ENCODE data around the gene CRB3. TPM values are rescaled to one million over a fixed set of nuclear protein-coding genes. Genes with fewer than 3 reads are reported as not detected.

The CRB3 gene
- total and polyA plus RNA-seq, 2 of the 8 experiments (the other 6 are each of a cell fraction or from before 2014, with no cell fraction given): 21.1 to 24.6 TPM

GRCh38 chr19:6458695-6459261 is 5.3 kb upstream of the CRB3 start (continued):
- TF ChIP-seq, protein P1, sequence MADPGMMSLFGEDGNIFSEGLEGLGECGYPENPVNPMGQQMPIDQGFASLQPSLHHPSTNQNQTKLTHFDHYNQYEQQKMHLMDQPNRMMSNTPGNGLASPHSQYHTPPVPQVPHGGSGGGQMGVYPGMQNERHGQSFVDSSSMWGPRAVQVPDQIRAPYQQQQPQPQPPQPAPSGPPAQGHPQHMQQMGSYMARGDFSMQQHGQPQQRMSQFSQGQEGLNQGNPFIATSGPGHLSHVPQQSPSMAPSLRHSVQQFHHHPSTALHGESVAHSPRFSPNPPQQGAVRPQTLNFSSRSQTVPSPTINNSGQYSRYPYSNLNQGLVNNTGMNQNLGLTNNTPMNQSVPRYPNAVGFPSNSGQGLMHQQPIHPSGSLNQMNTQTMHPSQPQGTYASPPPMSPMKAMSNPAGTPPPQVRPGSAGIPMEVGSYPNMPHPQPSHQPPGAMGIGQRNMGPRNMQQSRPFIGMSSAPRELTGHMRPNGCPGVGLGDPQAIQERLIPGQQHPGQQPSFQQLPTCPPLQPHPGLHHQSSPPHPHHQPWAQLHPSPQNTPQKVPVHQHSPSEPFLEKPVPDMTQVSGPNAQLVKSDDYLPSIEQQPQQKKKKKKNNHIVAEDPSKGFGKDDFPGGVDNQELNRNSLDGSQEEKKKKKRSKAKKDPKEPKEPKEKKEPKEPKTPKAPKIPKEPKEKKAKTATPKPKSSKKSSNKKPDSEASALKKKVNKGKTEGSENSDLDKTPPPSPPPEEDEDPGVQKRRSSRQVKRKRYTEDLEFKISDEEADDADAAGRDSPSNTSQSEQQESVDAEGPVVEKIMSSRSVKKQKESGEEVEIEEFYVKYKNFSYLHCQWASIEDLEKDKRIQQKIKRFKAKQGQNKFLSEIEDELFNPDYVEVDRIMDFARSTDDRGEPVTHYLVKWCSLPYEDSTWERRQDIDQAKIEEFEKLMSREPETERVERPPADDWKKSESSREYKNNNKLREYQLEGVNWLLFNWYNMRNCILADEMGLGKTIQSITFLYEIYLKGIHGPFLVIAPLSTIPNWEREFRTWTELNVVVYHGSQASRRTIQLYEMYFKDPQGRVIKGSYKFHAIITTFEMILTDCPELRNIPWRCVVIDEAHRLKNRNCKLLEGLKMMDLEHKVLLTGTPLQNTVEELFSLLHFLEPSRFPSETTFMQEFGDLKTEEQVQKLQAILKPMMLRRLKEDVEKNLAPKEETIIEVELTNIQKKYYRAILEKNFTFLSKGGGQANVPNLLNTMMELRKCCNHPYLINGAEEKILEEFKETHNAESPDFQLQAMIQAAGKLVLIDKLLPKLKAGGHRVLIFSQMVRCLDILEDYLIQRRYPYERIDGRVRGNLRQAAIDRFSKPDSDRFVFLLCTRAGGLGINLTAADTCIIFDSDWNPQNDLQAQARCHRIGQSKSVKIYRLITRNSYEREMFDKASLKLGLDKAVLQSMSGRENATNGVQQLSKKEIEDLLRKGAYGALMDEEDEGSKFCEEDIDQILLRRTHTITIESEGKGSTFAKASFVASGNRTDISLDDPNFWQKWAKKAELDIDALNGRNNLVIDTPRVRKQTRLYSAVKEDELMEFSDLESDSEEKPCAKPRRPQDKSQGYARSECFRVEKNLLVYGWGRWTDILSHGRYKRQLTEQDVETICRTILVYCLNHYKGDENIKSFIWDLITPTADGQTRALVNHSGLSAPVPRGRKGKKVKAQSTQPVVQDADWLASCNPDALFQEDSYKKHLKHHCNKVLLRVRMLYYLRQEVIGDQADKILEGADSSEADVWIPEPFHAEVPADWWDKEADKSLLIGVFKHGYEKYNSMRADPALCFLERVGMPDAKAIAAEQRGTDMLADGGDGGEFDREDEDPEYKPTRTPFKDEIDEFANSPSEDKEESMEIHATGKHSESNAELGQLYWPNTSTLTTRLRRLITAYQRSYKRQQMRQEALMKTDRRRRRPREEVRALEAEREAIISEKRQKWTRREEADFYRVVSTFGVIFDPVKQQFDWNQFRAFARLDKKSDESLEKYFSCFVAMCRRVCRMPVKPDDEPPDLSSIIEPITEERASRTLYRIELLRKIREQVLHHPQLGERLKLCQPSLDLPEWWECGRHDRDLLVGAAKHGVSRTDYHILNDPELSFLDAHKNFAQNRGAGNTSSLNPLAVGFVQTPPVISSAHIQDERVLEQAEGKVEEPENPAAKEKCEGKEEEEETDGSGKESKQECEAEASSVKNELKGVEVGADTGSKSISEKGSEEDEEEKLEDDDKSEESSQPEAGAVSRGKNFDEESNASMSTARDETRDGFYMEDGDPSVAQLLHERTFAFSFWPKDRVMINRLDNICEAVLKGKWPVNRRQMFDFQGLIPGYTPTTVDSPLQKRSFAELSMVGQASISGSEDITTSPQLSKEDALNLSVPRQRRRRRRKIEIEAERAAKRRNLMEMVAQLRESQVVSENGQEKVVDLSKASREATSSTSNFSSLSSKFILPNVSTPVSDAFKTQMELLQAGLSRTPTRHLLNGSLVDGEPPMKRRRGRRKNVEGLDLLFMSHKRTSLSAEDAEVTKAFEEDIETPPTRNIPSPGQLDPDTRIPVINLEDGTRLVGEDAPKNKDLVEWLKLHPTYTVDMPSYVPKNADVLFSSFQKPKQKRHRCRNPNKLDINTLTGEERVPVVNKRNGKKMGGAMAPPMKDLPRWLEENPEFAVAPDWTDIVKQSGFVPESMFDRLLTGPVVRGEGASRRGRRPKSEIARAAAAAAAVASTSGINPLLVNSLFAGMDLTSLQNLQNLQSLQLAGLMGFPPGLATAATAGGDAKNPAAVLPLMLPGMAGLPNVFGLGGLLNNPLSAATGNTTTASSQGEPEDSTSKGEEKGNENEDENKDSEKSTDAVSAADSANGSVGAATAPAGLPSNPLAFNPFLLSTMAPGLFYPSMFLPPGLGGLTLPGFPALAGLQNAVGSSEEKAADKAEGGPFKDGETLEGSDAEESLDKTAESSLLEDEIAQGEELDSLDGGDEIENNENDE (IDR thresholded peaks at IDR 0.05; ENCODE audit: insufficient replicate concordance, low read length): no peak

Data from H1 (cell line).